IPS-NIHi7 (cell line): ENCODE results near the gene USH2A.

Experiments
- DNase-seq: peaks from one replicate; pipeline ENCODE4 v3.0.0; 2012; ENCODE audit warnings: mixed read lengths; ENCODE audit errors: extremely low spot score

Gene USH2A

DNA sequence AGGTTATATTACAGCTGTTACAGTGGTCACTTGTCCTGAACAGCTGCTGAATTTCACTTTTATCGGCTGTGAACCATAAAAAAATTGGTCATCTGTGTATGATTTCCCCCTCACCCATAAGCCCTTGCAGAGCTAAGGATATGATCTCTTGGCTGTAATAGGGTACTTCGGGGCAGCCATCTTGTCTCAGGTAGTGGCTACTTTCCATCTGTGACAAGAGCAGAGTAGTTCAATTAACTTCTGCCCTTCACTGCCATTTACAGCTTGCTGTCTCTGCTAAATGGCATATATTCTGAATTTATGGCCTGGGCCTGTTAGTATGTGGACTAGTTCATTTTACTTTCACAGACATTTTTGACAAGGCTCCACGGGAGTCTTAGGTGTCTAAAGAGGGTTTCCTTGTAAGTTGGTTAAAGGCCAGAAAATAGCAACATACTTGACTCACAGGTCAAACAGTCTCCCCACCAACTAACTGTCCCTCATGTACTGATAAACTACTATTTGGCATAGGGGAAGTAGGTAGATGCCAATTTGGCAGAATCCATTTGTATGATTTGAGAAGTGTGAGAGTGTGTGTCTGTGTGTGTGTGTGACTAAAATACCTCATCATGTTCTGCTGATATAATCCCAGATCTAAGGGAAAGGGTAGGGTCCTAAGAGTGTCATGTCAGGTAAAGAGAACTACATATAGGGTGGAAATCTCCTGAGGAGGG, 704.5 kb downstream of the USH2A start:
- no peak for DNase-seq

DNA sequence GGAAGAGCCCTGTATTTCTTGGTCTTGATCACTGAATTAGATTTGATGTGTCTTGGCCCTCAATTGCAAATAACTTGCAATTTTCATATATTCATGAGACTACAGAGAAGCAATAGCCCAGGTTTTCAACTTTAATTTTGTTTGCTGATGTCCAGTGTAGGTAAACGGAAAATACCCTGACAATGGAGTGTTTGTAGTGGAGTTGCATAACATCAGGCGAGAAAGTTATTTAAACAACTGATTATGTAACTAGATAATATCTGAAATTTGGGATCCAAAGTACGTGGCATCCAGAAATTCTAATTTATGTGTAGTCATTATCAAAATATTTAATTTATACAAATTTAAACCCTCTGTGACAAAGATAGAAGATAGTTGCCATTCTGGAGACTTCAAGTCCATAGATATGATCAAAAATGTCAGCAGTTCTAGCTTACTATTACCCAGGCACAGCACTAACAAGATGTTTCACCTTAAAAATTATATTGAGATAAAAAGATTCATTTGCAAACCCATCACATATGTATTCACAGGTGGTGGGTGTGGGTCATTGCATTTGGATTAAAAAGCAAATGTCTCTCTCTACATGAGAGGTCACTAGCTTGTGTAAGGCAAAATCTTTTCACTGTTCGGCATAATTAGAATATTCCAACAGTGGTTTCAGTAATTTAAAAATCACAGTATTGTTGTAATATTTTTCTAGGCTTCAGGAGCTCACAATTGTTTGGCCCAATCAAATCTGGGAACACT, 705.4 kb downstream of the USH2A start:
- no peak for DNase-seq

DNA sequence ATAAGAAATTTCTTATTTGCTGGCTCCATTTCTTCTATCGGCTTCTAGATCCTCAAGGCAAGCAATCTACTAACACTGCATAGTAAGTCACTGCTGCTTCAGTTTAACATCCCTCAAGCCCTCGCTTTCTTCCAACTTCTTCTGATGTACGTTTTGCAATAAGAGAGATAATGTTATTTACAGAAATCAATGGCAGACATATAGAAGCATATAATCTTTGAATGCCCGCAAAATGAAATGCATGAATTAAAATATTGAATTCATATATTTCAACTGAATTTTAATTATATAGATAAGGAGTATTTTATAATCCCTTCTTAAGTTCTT, 712.4 kb downstream of the USH2A start:
- no peak for DNase-seq

DNA sequence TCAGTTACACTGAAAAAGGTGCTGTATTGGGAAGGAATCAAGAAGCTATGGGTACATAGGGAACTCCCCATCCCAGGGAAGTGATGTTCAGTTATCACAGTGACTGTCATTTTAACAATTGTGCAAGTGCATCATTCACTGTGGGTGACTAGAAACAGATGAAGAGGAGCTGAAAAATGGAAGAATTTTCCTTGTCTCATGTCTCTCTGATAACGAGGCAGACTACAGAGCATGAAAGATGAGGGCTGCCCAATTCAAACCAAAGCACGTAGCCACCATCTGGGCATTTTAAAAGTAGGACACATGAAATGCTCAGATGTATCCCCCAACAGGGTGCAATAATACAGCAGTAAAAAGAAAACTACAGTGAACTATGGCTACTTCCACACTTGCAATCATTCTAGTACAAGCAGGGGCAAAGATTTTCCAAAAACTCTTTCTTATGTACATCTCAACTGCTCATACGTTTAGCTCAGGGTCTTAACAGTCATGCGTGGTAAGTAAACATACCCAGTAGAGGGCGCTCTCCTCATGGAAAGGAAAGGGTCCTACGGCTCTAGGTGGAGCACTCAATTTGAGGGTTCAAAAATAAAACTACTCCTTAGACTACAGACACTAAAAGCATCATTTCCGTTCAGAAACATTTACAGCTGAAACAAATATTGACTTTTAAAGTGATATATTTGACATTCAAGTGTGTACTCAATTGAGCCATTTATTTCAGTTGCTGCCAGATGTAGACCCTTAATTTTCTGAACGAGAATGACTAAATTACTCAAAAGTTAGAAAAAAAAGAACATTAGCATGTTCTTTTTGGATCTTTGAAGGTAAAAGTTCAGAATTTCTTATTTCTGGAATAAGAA, 713.0 kb downstream of the USH2A start:
- peak; percentile 78 for DNase-seq

DNA sequence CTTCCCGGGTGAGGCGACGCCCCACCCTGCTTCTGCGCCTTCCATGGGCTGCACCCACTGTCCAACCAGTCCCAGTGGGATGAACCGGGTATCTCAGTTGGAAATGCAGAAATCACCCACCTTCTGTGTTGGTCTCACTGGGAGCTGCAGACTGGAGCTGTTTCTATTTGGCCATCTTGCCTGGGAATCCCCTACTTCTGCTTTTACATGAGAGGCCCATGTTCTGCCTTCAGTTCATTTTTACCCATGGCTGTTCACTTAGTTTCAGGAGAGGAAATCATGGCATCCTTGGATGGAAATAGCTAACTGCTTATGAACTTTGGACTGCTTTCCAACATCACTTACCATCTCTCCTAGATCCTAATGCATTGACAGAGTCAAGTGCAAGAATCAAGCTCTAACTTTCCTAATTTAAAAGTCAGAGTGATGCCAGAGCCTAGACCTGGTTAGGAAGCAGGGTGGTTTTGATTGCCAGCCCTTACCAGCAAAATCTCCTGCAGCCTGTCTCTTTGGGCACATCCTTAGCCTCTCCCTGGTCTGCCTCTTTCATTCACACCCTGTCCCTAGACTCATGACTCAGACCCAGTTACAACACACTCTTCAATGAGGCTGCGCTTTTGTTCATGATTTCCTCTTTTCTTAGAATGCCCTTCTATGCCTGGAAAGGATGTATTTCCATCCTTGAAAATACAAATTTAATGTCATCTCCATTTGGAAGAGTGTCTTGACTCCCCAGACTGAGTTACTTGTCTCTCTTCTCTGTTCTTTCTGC, 719.0 kb downstream of the USH2A start:
- DNase-seq: no peak

DNA sequence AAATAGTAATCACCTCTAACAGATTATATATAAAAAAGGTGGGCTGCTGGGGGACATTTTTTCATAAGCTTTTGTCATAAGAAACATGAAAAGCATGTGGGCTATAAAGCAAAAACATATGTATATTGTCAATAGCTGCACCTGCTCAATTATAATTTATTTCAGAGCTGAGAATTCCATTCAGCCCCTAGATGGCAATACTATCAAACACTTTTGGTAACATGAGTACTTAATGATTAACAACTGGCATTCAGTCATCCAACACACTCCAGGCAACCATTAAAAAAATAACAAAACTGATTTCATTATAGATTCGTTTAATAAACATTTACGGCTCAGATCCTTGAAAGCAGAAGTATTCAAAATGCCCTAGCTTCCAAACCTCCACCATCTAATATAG, 741.0 kb downstream of the USH2A start:
- no peak for DNase-seq

DNA sequence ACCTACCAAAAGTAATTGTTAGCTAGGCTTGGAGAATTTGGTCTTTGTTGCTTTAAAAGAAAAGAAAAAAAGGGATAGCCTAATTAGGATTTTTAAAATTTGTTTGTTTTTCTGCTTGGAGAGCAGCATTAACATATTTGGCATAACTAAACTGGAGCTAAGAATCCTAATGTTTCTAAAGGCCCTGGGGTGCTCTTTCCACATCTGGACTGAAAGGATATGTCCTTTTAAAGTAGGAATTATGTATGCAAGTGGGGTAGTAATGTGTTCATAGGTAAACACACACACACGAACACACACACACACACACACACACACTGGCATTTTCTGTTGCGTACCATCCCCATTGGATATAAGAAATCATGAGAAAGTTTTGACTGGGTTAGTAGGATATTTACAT, 742.2 kb downstream of the USH2A start:
- DNase-seq: no peak

DNA sequence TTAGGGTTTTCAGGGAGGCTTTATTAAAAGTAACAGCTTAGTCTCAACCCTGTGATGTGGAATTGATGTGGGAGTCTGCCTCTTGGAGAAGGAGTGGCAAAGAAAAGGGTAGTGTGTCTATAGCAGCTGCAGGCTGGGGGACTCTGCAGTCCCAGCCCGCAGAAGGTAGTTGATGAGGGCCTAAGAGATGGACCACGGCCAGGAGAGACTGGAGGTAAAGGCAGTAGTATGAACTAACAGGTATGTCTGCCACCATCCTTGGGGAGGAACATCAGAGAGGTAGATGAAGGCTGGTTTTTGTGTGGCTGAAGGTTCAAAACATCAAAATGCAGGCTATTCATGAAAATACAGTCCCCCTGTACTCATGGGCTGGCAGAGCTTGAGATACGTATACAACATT, 744.0 kb downstream of the USH2A start:
- DNase-seq: no peak

DNA sequence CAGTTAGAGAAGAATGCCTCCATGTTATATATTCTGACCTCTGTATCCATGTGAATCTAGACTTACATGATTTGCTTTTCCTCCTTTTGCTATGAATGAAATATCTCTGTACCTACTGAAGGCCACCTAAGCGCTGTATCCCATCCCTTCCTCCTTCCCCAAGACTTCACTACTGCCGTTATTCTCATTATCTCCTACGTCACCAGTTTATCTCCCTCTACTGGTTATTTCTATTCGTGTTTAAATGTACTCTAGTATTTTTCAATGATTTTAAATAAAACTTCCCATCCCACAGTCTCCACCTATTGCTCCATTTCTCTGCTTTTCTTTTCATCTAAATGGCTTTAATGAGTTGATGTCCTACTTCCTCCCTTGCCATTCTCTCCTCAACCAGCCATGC, 746.1 kb downstream of the USH2A start:
- DNase-seq: no peak

DNA sequence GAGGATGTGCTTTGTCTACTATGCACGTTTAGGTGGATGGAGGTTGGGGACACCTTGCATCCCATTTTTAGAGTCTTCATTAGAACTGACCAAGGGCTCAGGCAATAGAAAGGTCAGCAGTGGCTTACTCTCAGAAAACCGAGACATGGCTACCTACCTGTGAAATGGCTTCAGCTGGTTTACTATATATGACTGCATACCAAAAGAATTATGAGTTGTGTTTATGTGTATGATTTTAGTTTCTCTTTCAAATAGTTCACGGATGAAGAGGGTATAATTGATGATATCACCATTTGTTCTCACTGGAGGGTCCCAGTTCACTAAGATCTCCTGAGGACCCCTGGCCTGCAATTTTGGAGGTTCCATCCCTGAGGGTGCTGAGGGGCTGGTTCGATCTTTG, 749.3 kb downstream of the USH2A start:
- no peak for DNase-seq

DNA sequence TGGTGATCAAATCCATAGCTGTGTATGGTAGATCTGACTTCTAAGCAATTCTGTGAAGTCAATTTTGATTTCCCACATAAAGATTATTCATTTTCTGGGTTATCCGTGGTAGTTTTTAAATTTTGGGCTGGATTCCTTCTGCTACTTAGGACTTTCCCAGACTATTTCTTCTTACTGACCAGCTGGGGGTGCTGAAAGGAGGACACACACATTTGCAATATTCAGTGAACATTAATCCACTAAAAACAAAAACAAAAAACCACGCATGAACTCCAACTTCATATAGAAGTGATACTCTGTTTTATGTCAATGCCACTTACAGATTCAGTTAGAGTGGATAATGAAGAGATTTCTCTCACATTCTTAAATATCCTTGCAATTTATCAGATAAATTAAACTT, 750.8 kb downstream of the USH2A start:
- DNase-seq: no peak

DNA sequence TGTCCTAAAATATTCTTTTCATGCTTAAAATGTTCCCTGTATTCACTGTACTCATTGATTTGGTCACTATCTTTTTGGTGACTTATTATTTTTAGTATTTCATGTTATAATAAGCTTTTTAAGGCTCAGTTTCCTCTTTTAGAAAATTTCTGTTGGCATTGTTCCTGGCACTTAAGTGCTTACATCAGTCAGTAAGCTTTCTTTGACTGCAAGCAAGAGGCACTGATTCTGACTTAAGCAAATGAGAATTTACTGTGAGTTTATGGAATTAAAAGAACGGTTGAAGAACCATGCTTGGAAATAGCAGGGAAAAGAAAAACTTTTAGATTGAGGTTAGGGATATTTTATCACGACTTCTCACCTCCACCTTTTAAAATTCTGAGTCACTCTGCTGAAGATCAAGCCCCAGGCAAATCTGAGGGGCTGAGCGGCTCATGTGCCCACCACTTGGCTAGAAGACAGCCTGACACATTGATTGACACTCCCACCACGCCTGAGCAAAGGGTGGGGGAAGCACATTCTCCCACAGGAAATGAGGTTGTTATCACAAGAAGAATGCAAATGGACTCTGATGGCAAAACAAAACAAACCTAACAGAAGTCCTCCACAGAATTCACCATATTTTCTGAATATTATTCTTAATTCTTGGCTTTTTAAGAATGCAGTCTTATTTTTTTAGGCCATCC, 753.3 kb downstream of the USH2A start:
- peak; percentile 62 for DNase-seq

DNA sequence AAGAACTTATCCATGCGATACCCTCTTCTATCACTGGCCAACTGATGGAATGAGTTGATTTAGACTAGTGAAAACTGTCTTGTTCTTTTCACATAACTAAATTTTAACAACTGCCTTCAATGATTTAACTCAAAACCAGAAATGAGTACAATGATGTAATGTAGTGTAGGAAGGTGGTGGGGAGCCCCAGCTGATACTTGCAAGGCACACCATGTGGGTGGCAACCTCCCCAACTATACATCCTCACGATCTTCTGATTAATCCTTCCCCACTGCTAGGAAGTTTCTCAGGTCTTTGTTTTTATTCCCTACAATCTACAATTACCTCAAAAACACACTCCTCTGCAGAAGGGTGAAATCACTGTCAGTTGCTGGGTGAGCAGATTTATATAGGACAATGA, 755.5 kb downstream of the USH2A start:
- DNase-seq: no peak

DNA sequence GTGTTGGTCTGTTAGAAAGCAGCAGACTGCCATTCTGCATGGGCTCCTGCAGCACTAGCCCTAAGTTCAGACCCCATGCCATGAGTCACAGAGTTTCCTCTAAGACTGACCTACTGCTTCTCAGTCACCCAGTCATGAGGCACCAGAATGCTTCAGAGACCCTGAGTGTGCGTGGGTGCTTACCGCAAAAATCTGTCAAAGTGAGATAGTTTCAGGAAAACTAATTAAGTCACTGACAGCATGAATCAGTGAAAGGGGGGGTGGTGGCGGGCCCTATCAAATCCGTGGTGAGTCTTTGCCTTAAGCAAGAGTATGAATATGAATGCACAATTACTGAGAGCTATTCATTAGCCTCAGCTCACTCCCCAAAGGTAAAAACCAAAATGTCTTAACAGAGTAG, 758.0 kb downstream of the USH2A start:
- no peak for DNase-seq

DNA sequence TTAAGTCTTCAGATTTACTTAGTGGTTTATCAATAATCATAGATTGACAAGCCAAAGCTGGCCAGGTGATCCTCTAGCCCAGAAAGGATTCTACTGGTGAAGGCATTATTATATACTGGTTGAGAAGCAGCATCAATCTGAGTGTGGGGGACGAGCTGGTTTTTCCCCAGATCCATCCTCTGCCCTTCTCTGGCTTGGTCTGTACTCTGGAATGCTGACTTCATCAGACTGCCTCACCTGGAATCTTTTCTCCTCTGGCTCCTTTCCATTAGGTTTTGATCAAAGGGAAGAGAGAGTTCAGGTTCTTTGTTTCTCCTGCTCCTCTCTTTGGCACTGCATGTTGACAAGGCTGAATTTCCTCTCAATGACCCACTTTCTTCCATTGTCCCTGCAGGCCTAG, 762.2 kb downstream of the USH2A start:
- DNase-seq: no peak

DNA sequence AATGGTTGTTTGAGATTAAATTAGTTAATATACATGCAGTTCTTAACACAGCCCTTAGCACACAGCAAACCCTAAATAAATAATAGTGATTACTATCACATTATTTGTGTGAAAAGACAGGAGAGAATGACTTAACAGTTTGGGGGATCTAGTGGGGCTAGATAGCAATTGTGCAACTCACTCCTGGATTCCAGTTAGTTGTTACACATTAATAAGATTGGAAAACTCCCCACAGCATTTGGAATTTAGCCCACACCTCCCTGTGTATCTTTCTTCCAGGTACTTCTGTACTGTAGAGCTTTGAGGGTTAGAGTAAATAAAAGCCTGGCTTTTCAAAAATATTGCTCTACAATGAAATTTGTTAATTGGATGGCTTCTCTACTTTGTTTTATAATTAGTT, 763.0 kb downstream of the USH2A start:
- no peak for DNase-seq

DNA sequence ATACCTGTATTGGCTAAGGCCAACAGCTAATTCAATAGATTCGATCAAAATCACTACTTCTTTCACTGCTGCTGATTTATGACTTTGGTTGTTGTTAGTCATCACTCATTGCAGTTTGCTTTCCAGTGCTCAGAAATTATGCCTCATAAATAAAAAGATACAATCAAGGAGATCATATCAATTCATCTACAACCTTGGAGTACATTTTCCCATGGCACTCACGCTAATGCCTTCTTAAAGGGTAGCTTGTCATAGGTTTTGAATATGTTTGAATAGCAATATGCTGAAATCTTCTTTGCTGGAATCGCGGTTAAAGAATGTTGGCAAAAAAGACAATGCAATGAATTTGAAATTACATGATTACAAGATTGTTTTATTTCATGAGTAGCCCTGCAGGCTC, 766.2 kb downstream of the USH2A start:
- no peak for DNase-seq

DNA sequence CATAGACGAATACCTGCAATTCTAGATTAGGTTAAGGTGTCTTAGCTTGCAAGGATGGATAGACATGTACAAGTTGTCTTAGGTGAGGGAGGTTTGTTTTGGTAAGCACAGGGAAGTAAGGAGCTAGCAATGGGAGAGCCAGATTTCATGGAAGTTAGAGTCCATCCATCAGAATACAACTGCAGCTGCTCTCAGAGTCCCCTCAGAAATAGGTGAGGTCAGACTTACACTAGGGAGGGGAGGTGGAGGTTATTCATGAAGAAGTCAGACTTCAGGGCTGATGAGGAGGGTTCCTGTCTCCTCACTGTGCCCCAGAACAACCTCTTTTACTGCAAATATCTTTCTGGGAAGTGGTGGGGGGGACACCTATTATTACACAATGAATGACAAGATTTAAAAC, 770.9 kb downstream of the USH2A start:
- no peak for DNase-seq

DNA sequence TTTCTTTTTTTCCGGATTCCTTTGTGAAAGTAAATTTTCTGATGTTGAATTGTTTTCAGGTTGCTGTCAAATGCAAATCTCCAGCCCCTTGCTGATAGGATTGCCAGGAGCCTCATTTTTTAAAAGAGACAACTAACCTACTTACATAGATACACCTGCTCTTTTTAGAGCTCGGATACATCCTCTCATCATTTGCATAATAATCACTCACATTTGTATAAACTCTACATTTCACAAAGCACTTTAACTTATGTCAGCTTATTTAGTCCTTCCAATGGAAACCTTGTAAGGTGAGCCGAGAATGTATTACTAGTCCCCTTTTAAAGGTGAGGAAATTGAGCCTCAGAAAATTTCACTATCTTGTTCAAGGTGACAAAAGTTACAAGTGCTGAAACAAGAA, 771.4 kb downstream of the USH2A start:
- no peak for DNase-seq

DNA sequence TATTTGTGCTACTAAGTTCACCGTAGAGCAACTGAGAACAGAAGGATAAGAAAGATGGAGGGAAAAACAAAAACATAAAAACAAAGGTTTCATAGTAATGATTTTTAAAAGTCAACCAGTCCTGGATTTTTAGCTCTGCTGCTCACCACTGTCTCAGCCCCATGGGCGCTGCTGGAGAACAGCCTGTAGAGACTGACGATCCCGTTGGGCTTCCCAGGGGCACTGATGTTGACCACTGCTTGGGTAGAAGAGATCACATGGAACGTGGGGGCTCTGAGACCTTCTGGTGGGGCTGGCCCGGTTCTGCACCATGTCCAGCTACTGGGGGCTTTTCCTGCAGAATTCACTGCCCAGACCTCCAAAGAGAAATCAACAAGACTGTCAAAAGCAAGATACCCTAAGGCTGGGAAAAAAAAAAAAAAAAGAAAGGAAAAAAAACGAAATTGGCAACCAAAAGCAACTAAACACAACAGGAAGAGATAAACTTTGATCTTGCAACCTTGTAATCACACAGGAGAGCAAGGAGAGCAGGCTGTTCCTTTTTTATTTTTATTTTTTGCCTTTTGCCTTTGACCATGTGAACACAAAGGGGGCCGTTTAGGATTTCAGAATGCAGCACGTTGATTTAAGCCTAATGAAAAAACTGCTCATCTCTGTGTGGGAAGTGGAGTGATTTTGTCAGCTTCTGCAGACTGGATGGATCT, 772.6 kb downstream of the USH2A start:
- no peak for DNase-seq

DNA sequence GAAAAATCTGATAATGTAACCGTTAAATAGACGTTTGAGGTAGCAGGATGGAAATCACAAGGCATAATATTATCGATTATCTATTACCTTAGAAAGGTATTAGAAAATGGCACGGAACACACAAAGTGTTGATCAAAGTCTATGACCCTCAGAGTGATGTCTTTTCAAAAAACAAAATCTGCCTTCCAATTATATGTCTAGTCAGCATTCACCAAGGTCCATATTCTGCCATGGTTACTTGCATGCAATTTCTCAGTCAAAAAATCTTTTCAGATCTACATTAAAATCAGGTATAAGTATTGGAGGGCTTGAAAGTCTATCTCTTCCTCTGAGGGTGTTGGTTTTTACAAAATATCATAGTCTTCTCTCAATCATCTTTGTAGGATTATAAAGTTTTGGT, 774.3 kb downstream of the USH2A start:
- DNase-seq: no peak
